Lung (tissue), 10 donors: ENCODE data around the gene UPK3B. TPM values are rescaled to one million over a fixed set of nuclear protein-coding genes. Genes with fewer than 3 reads are reported as not detected.
"Not testable (repeated sequence)": the region's sequence is repeated elsewhere in the genome, so short reads cannot be mapped to it uniquely, and the experiment has no call there.

Experiments
- ATAC-seq: fragments of 200-7000 bp; cut with Tn5 transposase; one replicate; pipeline ENCODE4 v1.9.1; 2020; ENCODE audit warnings: moderate number of reproducible peaks; ENCODE audit not compliant: insufficient read depth, low FRiP score
- DNase-seq, 3 donors: peaks; one replicate each; pipeline ENCODE4 v3.0.0-alpha.2; 2013 to 2017
- H3K27ac ChIP-seq, 2 donors: one replicate each; pipeline ENCODE4 v1.5.1; 2013; ENCODE audit warnings: mild to moderate bottlenecking in 2 of 2, moderate library complexity in 2 of 2, control low read depth in 1 of 2, inconsistent platforms in 1 of 2, low read depth in 1 of 2, low read length in 1 of 2
- H3K27me3 ChIP-seq, 3 donors: one replicate each; pipeline ENCODE4 v1.5.1; 2013; ENCODE audit warnings: low read length in 2 of 3; ENCODE audit not compliant: control insufficient read depth in 3 of 3, insufficient read depth in 3 of 3
- H3K36me3 ChIP-seq, 4 donors: one replicate each; pipeline ENCODE4 v1.5.1; 2013; ENCODE audit warnings: low read length in 4 of 4, mild to moderate bottlenecking in 1 of 4, moderate library complexity in 1 of 4; ENCODE audit not compliant: control insufficient read depth in 4 of 4, insufficient read depth in 4 of 4
- H3K4me1 ChIP-seq, 5 donors: one replicate each; pipeline ENCODE4 v1.5.1; 2013; ENCODE audit warnings: low read length in 5 of 5, mild to moderate bottlenecking in 2 of 5, moderate library complexity in 1 of 5; ENCODE audit not compliant: control insufficient read depth in 5 of 5, insufficient read depth in 5 of 5
- H3K4me3 ChIP-seq: one replicate; pipeline ENCODE4 v1.5.1; 2013; ENCODE audit warnings: mild to moderate bottlenecking, control low read depth, moderate library complexity
- H3K9ac ChIP-seq, 2 donors: one replicate each; pipeline ENCODE4 v1.5.1; 2013; ENCODE audit warnings: low read length in 2 of 2, control low read depth in 1 of 2; ENCODE audit not compliant: insufficient read depth in 1 of 2
- H3K9me3 ChIP-seq, 4 donors: one replicate each; pipeline ENCODE4 v1.5.1; 2013; ENCODE audit warnings: low read length in 3 of 4, mild to moderate bottlenecking in 1 of 4, moderate library complexity in 1 of 4; ENCODE audit not compliant: control insufficient read depth in 4 of 4, insufficient read depth in 3 of 4
- WGBS, 2 donors: extraction: QIAGEN DNeasy Blood & Tissue Kit; methylation state at CpG; one replicate each; pipeline ENCODE4 v1.1.7; 2013; 5-methylcytosine and 5-hydroxymethylcytosine counted together
- polyA plus RNA-seq, 2 donors: library from polyadenylated mRNA; stranded (reverse); fragments of 200-250 nt; gene quantifications; one replicate each; pipeline ENCODE4 v1.2.1, GENCODE V29; 2013
- total RNA-seq, 2 donors: library from RNA; depleted of rRNA in 1 of 2; stranded (reverse); fragments of >200 nt in 1 of 2; gene quantifications; one replicate each; pipeline ENCODE4 v1.2.1, GENCODE V29; 2014 to 2021
- donor health status: Bipolar disorder and iron deficiency.
- donor health status: healthy.
- donor health status: DM: yes; HTN: yes; CAD: no.

The UPK3B gene
- total and polyA plus RNA-seq, 4 donors = 3.6 to 24.3 (median 8.5) TPM

GRCh38 chr7:76467743-76468404 is 42.5 kb upstream of the UPK3B start:
- not testable (repeated sequence) for H3K27me3 ChIP-seq, H3K4me3 ChIP-seq, DNase-seq, H3K36me3 ChIP-seq, H3K4me1 ChIP-seq, H3K9me3 ChIP-seq, H3K9ac ChIP-seq
- ATAC-seq = peak; percentile 75
- WGBS, 2 donors = 70 to 84% methylated on average over 10 of the region's 14 CpGs
- peak overlapping the region in 1 of 2 donors; percentile 24 for H3K27ac ChIP-seq

GRCh38 chr7:76471556-76472221 is 38.7 kb upstream of the UPK3B start:
- H3K4me3 ChIP-seq, H3K4me1 ChIP-seq, H3K27me3 ChIP-seq, H3K27ac ChIP-seq, H3K9ac ChIP-seq, ATAC-seq, DNase-seq, H3K9me3 ChIP-seq, H3K36me3 ChIP-seq: not testable (repeated sequence)
- 83 to 87% methylated on average over 8 to 10 of the region's 10 CpGs for WGBS, 2 donors

GRCh38 chr7:76473097-76473496 is 37.3 kb upstream of the UPK3B start:
- not testable (repeated sequence) for H3K27me3 ChIP-seq, ATAC-seq, DNase-seq, H3K27ac ChIP-seq, H3K4me3 ChIP-seq, H3K9me3 ChIP-seq, H3K9ac ChIP-seq, H3K36me3 ChIP-seq, H3K4me1 ChIP-seq
- 96% methylated on average over 2 of the region's 6 CpGs for WGBS, 2 donors

GRCh38 chr7:76476280-76476679 is 34.1 kb upstream of the UPK3B start:
- H3K27ac ChIP-seq, ATAC-seq, H3K4me3 ChIP-seq, H3K9ac ChIP-seq, H3K9me3 ChIP-seq, DNase-seq, H3K27me3 ChIP-seq, H3K36me3 ChIP-seq, H3K4me1 ChIP-seq: not testable (repeated sequence)
- WGBS, 2 donors = 87 to 95% methylated on average over 2 to 4 of the region's 11 CpGs

- 94 to 96% methylated on average over 19 to 21 of the region's 24 CpGs for WGBS, 2 donors
- not testable (repeated sequence) for H3K4me3 ChIP-seq
Measured at GRCh38 chr7:76476742-76477474, 33.4 kb upstream of the UPK3B start.

GRCh38 chr7:76479628-76480027 is 30.7 kb upstream of the UPK3B start:
- DNase-seq, H3K4me1 ChIP-seq, H3K9me3 ChIP-seq, H3K4me3 ChIP-seq, H3K27ac ChIP-seq, H3K9ac ChIP-seq, H3K27me3 ChIP-seq, ATAC-seq: not testable (repeated sequence)
- H3K36me3 ChIP-seq = peaks cover 0 to 12% (median 2%) of the 10 kb centered on the region in 4 donors
- WGBS, 2 donors = 82 to 91% methylated on average over 10 to 11 of the region's 11 CpGs

More at GRCh38 chr7:76476742-76477474, 33.4 kb upstream of the UPK3B start:
- ATAC-seq, H3K4me1 ChIP-seq, H3K36me3 ChIP-seq, H3K9me3 ChIP-seq, H3K27me3 ChIP-seq, H3K27ac ChIP-seq, H3K9ac ChIP-seq, DNase-seq: not testable (repeated sequence)

GRCh38 chr7:76480403-76481253 is 29.7 kb upstream of the UPK3B start:
- 87 to 91% methylated on average over 22 to 28 of the region's 29 CpGs for WGBS, 2 donors
- H3K9ac ChIP-seq, H3K27ac ChIP-seq, H3K9me3 ChIP-seq, ATAC-seq, H3K4me1 ChIP-seq, DNase-seq, H3K27me3 ChIP-seq, H3K4me3 ChIP-seq: not testable (repeated sequence)
- H3K36me3 ChIP-seq = peaks cover 0 to 12% (median 2%) of the 10 kb centered on the region in 4 donors
